ENCODE measurements around the gene ANXA8.
A peak's percentile ranks its signal among the peaks of the same experiment; 100 is the strongest.
"Not testable (repeated sequence)": the region's sequence is repeated elsewhere in the genome, so short reads cannot be mapped to it uniquely, and the experiment has no call there.

The ANXA8 gene, protein sequence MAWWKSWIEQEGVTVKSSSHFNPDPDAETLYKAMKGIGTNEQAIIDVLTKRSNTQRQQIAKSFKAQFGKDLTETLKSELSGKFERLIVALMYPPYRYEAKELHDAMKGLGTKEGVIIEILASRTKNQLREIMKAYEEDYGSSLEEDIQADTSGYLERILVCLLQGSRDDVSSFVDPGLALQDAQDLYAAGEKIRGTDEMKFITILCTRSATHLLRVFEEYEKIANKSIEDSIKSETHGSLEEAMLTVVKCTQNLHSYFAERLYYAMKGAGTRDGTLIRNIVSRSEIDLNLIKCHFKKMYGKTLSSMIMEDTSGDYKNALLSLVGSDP

DNA sequence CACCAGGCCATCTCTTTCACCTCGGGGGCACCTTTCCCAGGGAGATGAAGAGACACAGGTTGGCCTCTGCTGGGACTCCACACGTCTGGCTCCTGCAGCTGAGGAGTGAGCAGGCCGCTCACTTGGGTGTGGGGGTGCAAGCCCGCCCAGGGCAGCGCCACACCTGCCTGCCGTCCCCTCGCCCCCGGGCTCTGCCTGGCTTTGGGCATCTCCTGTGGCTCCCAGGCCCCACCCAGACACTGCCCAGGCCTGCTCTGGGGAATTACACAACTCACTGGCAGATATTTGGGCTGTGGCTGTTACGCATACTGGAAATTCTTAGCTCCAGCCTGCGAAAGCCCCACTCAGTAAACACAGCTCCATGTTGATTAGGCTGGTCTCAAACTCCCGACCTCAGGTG, at the start of gene ANXA8:
Gene ANXA8, minus strand, starts transcription at position 193 of the 400 bp plus-strand sequence. Its CDS starts 182 bp downstream, at position 11.
- H3K27me3 Mint-ChIP-seq; H3K36me3 Mint-ChIP-seq (ENCODE audit: low read depth); H3K27ac Mint-ChIP-seq; H3K4me3 Mint-ChIP-seq; H3K4me1 Mint-ChIP-seq; ATAC-seq; DNase-seq; H3K9me3 Mint-ChIP-seq: not testable (repeated sequence)

DNA sequence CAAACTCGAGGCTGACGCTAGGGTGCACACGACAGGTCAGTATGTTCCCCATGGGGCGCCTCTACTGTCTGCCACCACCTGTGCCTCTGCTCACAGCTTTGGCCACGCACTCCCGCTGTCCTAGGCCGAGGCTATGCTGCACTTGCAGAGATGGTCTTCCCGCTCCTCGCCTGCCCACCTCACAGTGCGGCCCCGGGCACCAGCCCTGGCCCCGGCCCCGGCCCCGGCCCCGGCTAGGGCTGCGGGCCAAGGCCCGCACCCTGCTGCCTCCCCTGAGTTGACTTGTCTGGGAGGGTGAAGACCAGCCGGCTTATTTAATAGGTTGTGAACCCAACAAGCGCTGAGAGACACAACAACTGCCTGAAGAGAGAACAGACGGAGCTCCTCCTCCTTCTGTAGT, 39.6 kb upstream of the ANXA8 start, which contains the start of gene AGAP9:
Gene AGAP9, minus strand, starts transcription at position 164 of the 400 bp plus-strand sequence. Its CDS starts 112 bp downstream, at position 52.
- H3K27ac Mint-ChIP-seq; DNase-seq; H3K27me3 Mint-ChIP-seq; H3K36me3 Mint-ChIP-seq (ENCODE audit: low read depth); H3K9me3 Mint-ChIP-seq; H3K4me1 Mint-ChIP-seq; ATAC-seq; H3K4me3 Mint-ChIP-seq: not testable (repeated sequence)

DNA sequence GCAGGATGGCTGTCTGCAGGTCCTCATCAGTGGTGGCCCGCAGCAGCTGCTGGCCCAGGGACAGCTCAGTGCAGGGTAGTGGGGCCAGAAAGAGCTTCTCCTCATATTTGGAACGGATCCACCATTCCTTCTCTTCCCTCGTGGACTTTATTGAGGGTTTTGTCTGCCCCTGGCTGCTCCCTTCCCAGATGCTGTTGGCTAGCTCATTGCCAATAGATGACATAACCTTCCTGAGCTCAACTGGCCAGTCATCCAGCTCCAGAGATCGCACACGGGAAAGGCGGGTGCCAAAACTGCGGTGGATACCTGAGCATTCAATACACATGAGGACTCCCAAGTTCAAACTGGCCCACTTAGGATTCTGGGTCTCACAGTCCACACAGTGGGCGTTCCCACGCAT, 18.4 kb upstream of the ANXA8 start:
- not testable (repeated sequence) for H3K27ac Mint-ChIP-seq; DNase-seq; H3K36me3 Mint-ChIP-seq (ENCODE audit: low read depth); H3K4me3 Mint-ChIP-seq; H3K4me1 Mint-ChIP-seq; H3K9me3 Mint-ChIP-seq; ATAC-seq; H3K27me3 Mint-ChIP-seq

DNA sequence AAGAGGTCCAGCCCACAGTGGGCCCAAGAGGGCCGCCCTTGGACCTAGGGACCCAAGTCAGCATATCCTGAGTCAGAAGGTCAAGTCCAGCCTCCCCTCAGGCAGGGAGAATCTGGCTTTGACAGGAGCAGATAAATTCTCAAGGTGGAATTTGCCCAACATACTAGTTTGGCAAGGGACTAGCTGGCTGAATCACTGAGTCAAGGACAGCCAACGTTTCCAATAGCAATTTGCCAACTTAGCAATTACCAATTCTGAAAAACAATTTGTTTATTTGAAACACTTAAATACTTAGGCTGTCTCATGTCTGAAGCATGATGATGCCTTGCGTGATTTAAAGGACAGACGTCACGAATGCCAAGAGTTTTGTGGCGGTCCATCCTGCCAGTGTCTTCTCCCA, 10.3 kb upstream of the ANXA8 start:
- H3K27ac Mint-ChIP-seq; H3K4me1 Mint-ChIP-seq; DNase-seq; H3K36me3 Mint-ChIP-seq (ENCODE audit: low read depth); ATAC-seq; H3K9me3 Mint-ChIP-seq; H3K4me3 Mint-ChIP-seq; H3K27me3 Mint-ChIP-seq: not testable (repeated sequence)

DNA sequence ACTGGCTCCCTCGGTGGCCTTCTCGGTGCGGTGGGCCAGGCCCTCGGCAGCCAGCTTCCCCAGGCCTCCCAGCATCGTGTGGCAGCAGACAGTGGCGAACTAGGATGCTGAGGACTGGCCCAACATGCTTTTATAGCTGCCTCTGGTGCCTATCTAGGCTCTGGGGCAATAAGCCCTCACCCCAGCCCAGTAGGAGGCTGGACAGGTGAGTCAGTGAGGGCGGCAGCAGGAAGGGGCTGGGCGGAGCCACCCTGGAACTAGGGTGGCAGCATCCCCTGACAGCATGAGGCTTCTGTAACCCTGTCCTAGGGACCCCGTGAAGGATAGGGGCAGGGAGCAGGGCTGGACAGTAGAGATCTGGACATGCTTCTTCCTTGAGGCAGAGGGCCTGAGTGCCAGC, 7.7 kb upstream of the ANXA8 start, which contains the start of gene FAM25G:
Gene FAM25G, minus strand, starts transcription at position 101 of the 400 bp plus-strand sequence. Its CDS starts 26 bp downstream, at position 75.
- not testable (repeated sequence) for DNase-seq; H3K36me3 Mint-ChIP-seq (ENCODE audit: low read depth); H3K27me3 Mint-ChIP-seq; ATAC-seq; H3K4me3 Mint-ChIP-seq; H3K9me3 Mint-ChIP-seq; H3K4me1 Mint-ChIP-seq; H3K27ac Mint-ChIP-seq

DNA sequence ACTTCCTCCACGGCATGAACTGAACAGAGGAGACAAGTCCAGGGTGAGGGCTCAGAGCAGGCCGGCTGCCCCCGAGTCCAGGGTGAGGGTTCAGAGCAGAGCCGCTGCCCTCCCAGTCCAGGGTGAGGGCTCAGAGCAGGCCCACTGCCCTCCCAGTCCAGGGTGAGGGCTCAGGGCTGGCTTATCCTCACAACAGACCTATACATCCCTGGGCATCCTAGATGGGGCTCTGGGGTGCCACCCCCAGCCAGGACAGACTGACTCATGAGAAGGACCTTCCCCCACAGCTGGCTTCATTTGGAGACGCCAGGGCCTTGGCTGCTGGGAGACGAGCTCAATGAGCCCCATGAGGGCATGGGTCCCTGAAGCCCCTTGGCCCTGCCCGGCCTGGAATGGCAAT, 5.7 kb upstream of the ANXA8 start:
- DNase-seq; H3K27me3 Mint-ChIP-seq; H3K4me3 Mint-ChIP-seq; H3K27ac Mint-ChIP-seq; H3K9me3 Mint-ChIP-seq; H3K4me1 Mint-ChIP-seq; H3K36me3 Mint-ChIP-seq (ENCODE audit: low read depth); ATAC-seq: not testable (repeated sequence)

DNA sequence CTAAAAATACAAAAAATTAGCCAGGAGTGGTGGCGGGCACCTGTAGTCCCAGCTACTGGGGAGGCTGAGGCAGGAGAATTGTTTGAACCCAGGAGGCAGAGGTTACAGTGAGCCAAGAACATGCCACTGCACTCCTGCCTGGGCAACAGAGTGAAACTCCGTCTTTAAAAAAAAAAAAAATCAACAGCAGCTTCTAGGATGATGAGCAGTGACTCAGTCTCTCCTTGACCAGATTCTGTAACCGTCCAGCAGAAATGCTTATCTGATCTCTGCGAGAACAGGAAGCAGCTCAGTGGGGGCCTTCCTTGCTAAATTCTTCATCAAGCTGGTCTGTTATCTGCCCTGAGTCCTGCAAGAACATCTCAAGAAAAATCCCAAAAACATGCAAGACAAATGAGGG, 2.0 kb upstream of the ANXA8 start:
- not testable (repeated sequence) for H3K27me3 Mint-ChIP-seq; H3K4me1 Mint-ChIP-seq; H3K9me3 Mint-ChIP-seq; DNase-seq; H3K4me3 Mint-ChIP-seq; H3K27ac Mint-ChIP-seq; H3K36me3 Mint-ChIP-seq (ENCODE audit: low read depth)
- ATAC-seq = peak; percentile 48

DNA sequence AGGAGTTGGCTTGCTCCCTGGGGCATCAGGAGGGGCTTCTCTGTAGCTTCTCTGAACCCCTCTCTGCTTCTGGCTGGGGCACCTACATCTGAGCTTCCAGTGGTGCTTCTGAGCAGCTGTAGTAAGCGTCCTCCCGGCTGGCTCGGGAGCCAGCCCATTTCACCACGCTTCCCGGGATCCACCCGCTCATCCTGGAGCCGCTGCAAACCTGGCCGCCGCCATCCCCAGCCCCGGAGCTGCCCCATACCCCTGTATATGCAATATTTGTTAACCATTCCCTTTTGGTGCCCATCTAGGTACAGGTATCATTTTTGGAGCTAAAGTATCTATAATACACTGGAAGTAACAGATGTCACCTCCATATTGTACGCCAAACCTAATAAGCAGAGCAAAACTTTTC, 871 bp upstream of the ANXA8 start:
- not testable (repeated sequence) for H3K9me3 Mint-ChIP-seq; H3K36me3 Mint-ChIP-seq (ENCODE audit: low read depth); H3K4me1 Mint-ChIP-seq; H3K27ac Mint-ChIP-seq; ATAC-seq; DNase-seq; H3K4me3 Mint-ChIP-seq; H3K27me3 Mint-ChIP-seq

DNA sequence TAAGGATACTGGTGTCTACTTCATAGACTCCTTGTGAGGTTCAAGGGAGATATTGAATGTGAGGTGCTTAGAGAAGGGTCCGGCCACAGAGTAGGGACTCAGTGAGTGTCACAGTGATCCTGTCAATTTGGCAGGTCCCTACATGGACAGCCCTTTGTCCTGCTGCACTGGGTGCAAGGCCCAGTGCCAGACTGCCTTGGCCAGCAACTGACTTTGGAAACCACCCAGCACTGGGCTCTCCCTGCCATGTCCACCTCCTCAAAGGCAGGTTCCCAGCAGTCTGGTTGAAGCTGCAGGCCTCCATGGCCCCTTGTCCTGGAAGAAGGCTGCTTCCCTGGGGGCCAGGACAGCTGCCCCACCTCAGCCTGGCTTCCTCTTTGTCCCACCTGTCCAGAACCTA, 1.5 kb downstream of the ANXA8 start:
- H3K4me3 Mint-ChIP-seq; H3K4me1 Mint-ChIP-seq; H3K36me3 Mint-ChIP-seq (ENCODE audit: low read depth); H3K27me3 Mint-ChIP-seq; H3K9me3 Mint-ChIP-seq; DNase-seq; H3K27ac Mint-ChIP-seq; ATAC-seq: not testable (repeated sequence)

DNA sequence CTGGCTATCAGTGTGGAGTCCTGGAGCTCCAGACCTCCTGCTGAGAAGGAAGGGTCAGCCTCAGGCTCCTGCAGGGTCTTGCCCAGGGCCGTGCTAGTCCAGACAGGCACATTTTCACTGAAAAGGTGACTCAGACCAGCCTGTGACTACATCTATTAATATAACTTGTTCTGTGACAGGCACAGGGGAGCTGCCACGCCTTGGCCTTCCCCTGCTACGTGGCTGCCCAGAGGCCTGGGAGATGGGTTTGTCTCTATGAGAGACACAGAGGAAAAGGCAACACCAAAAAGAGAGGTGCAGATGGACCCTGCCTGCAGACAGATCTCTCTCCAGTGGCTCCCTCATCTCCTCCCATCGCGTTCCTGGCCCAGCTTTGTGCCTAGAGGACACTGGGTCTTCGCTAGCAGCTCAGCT, 2.1 kb downstream of the ANXA8 start:
- not testable (repeated sequence) for H3K36me3 Mint-ChIP-seq (ENCODE audit: low read depth)

DNA sequence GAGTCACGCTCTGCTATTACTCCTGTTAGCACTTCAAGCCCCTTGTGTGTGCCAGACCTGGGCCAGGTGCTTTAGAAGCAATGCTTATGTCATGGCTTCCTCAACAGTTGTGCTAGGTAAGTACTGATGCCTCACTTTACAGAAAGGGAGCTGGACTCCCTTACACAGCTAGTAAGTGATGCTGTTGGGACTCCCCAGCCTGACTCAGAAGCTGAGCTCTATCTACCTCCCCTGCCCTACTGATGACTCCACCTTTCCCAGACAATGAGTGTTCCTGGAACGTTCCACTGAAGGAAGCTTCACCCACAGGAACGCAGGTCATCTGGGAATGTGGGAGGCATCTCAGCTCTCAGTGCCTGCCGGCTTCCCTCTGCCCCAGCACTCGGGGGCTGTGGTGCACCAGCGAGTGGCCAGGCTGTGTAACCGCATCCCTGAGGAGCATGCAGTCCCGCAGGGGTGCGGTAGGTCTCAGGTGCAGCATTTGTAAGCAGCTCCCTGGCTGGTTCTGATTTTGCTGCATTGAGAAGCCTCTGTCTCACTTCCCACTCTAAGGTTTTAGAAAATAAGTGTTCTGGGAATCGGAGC, 2.6 kb downstream of the ANXA8 start:
- not testable (repeated sequence) for H3K4me1 Mint-ChIP-seq; H3K27me3 Mint-ChIP-seq; DNase-seq; H3K9me3 Mint-ChIP-seq; H3K4me3 Mint-ChIP-seq; H3K27ac Mint-ChIP-seq; H3K36me3 Mint-ChIP-seq (ENCODE audit: low read depth)
- peak; percentile 69 for ATAC-seq

More for the DNA sequence above, 2.1 kb downstream of the ANXA8 start:
- not testable (repeated sequence) for DNase-seq, H3K27me3 Mint-ChIP-seq, H3K9me3 Mint-ChIP-seq, H3K4me3 Mint-ChIP-seq, ATAC-seq, H3K4me1 Mint-ChIP-seq, H3K27ac Mint-ChIP-seq

DNA sequence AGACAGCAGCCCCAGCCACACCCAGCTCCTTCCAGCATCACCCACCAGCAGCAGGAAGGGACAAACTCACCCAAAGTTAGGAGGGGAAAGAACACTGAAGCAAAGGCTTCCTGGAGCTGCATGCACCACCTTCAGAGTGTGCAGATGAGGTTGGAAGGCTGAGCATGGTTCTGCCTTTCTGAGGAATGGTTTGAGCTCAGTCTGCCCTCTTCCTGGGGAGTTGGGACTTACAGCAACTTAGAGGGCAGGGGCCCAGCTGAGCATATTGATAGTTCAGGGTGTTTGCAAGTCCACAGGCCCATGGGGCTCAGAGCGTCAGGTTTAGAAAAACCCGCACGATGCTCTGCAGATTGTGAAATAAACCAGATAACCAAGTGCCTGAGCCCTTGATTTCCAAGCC, 3.8 kb downstream of the ANXA8 start:
- not testable (repeated sequence) for ATAC-seq, H3K27me3 Mint-ChIP-seq

DNA sequence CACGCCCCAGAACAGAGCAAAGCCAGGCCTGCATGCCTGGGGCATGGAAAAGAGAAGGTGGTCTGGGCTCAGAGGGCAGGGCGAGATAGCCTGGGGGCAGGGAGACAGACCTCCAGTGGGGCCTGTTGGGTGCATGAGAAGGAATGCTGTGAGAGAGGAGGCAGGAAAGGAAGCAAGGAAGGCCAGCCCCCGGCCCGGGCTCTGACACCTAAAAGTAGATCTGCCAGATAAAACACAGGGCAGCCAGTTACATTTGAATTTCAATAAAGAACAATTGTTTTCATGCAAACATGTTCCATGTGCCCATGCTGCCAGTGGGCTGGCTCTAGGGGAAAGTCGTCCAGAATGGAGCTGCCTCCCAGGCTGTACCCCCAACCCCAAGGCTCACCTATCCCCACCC, 5.8 kb downstream of the ANXA8 start:
- H3K4me3 Mint-ChIP-seq; H3K27me3 Mint-ChIP-seq; ATAC-seq; H3K9me3 Mint-ChIP-seq; H3K4me1 Mint-ChIP-seq; H3K36me3 Mint-ChIP-seq (ENCODE audit: low read depth); DNase-seq; H3K27ac Mint-ChIP-seq: not testable (repeated sequence)

More for the DNA sequence above, 3.8 kb downstream of the ANXA8 start:
- H3K4me1 Mint-ChIP-seq; DNase-seq; H3K27ac Mint-ChIP-seq; H3K36me3 Mint-ChIP-seq (ENCODE audit: low read depth); H3K9me3 Mint-ChIP-seq; H3K4me3 Mint-ChIP-seq: not testable (repeated sequence)

DNA sequence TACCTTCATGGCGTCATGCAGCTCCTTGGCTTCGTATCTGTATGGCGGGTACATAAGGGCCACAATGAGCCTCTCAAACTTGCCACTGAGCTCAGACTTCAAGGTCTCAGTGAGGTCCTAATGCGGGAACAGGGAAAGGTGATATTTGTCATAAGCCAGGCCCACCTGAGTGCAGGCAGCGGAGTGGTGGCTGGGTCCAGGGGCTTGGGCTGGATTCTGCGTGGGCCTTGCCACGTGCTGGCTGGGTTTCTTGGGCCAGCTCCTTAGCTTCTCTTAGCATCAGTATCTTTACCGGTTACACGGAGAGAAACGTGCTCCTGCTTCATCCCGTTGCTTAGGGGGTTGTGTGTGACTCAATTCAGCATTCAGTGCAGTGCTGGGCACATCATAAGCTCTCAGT, 6.8 kb downstream of the ANXA8 start:
- H3K27ac Mint-ChIP-seq = not testable (repeated sequence)

DNA sequence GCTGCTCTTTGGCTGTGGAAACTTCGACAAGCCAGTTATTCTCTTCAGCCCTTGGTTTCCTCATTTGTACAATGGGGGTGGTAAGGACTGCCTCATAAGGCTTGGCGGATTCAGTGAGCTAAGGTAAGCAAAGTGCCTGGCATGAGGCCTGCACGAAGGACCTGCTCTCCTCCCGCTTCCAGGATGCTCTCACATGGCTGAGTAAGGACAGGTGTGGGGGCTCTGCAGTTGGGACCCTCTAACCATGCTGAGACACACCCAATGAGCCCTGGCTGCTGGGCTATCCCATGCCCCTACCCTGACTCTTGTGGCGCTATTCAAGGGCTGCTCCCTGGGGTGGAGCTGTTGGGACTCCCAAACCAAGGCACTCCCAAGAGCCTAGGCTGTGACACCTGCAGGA, 8.8 kb downstream of the ANXA8 start:
- H3K27ac Mint-ChIP-seq; DNase-seq; H3K27me3 Mint-ChIP-seq; H3K9me3 Mint-ChIP-seq; ATAC-seq; H3K36me3 Mint-ChIP-seq (ENCODE audit: low read depth); H3K4me3 Mint-ChIP-seq; H3K4me1 Mint-ChIP-seq: not testable (repeated sequence)

More for the DNA sequence above, 6.8 kb downstream of the ANXA8 start:
- DNase-seq; H3K36me3 Mint-ChIP-seq (ENCODE audit: low read depth); H3K4me3 Mint-ChIP-seq; H3K27me3 Mint-ChIP-seq; H3K4me1 Mint-ChIP-seq; H3K9me3 Mint-ChIP-seq; ATAC-seq: not testable (repeated sequence)
